LNCaP clone FGC (cell line): ENCODE measurements around the gene NTRK2.

Experiments
- DNase-seq: peaks from one replicate; pipeline ENCODE4 v3.0.0-alpha.2; 2011; ENCODE audit warnings: low read depth
- H3K4me3 ChIP-seq: 2 replicates; pipeline ENCODE4 v1.5.1; 2011; ENCODE audit warnings: mild to moderate bottlenecking, low read depth, low read length, control low read depth
- TF ChIP-seq, protein P1 (sequence below): IDR thresholded peaks from 2 replicates; pipeline ENCODE4 v1.5.1; 2012; ENCODE audit warnings: mild to moderate bottlenecking; ENCODE audit not compliant: control insufficient read depth, insufficient read depth; ENCODE audit errors: extremely low read depth

NTRK2 gene

DNA sequence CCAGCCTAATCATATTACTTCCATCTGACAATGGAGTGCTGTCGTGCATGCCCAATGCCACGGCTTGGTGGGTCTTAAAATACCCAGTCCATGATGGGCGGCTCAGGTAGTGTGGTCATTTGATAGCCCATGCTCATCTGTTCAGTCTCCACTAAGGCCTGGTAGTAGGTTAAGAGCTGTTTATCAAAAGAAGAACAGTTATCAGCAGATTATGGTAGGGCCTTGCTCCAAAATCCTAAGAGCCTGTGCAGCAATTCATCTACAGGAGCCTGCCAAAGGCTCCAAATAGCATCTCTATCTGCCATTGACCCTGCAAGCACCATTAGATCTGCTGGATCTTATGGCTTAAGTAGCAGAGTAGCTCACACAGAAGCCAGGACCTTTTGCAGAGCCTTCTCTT, 21.8 kb upstream of the NTRK2 start:
- no peak for DNase-seq
- TF ChIP-seq, protein P1, sequence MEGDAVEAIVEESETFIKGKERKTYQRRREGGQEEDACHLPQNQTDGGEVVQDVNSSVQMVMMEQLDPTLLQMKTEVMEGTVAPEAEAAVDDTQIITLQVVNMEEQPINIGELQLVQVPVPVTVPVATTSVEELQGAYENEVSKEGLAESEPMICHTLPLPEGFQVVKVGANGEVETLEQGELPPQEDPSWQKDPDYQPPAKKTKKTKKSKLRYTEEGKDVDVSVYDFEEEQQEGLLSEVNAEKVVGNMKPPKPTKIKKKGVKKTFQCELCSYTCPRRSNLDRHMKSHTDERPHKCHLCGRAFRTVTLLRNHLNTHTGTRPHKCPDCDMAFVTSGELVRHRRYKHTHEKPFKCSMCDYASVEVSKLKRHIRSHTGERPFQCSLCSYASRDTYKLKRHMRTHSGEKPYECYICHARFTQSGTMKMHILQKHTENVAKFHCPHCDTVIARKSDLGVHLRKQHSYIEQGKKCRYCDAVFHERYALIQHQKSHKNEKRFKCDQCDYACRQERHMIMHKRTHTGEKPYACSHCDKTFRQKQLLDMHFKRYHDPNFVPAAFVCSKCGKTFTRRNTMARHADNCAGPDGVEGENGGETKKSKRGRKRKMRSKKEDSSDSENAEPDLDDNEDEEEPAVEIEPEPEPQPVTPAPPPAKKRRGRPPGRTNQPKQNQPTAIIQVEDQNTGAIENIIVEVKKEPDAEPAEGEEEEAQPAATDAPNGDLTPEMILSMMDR = no peak
- no peak overlapping the region for H3K4me3 ChIP-seq

DNA sequence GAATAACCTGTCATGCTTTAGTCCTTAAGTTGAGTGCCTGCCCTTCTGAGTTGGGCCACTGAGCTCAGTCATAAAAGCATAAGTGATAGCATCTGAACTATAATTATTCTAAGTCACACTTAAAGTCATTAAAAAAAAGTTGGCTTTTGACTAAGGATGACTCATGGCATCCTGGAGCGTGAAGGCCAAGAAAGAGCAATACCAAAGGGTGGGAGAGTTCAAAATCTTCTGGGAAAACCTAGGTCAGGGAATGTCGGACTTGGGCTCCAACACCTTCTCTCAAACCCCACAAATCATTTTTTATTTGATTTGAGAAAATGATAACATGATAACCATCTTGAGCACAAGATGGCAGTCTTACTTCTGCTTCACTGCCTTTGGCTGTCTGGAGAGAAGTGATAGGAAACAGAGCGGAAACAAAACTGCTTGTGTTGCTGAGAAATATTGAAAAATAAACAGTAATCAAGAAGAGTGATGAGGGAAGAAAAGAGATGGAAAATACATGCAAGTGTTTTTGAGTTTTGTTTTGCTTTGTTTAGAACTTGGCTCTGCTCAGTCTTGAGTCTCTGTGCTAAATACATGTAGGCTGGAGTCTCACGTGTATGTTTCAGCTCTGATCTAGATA, 16.9 kb upstream of the NTRK2 start:
- no peak overlapping the region for H3K4me3 ChIP-seq
- TF ChIP-seq, protein P1 = peak; percentile 44
- DNase-seq = no peak

DNA sequence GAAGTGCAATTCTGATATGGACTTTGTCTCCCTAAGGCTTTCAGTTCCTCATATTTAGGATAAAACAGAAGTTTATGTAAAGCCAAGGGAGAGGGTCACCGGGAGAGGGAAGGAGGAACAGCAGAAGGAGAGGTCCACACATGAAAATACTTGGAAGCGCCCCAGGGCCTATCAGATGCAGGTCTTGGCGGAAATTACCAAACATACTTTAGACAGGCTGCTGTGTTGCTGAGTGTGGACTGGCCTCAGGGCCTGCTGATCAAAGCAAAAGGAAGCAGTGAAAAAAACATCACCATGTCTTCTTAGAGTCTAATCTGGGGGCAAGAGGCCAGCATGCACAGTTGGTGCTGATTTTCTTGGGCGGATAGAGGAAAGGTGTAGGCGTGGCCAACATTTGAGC, 14.1 kb upstream of the NTRK2 start:
- DNase-seq = no peak
- TF ChIP-seq, protein P1 = no peak

DNA sequence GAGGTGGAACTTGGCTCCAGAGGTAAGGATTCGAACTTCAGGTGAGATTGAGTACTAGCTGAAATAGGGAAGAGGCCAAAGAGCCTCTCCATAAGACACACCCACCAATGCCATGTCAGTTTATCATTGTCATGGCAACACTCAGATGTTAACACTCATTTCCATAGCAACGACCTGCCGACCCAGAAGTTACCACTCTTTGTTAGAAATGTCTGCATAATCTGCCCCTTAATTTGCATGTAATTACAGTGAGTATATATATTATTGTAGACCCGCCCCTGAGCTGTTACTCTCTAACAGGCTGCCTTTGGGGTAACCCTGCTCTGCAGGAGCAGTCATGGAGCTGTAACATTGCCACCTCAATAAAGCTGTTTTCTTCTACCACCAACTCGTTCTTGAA, 10.2 kb upstream of the NTRK2 start:
- TF ChIP-seq, protein P1 = no peak
- DNase-seq = no peak
- H3K4me3 ChIP-seq = no peak overlapping the region

More for the DNA sequence above, 14.1 kb upstream of the NTRK2 start:
- no peak overlapping the region for H3K4me3 ChIP-seq

DNA sequence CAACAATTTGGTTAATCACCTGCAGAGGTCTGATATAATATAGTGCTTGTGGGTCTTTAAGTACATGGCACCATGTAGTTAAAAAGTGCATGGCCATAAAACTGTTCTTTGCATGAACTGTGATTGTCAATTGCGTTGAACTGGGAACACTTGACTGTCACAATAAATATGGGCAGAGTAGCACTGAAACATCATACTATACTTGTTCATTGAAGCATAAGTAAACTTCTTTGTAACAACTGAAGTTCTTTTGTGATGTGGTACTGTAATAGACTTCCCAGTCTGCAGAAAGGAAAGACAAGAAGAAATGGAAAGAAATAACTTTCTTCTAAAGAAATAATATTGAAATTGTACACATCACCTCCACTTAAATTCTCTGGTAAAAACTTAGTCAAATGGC, 9.8 kb upstream of the NTRK2 start:
- DNase-seq = no peak
- TF ChIP-seq, protein P1 = no peak
- no peak overlapping the region for H3K4me3 ChIP-seq

DNA sequence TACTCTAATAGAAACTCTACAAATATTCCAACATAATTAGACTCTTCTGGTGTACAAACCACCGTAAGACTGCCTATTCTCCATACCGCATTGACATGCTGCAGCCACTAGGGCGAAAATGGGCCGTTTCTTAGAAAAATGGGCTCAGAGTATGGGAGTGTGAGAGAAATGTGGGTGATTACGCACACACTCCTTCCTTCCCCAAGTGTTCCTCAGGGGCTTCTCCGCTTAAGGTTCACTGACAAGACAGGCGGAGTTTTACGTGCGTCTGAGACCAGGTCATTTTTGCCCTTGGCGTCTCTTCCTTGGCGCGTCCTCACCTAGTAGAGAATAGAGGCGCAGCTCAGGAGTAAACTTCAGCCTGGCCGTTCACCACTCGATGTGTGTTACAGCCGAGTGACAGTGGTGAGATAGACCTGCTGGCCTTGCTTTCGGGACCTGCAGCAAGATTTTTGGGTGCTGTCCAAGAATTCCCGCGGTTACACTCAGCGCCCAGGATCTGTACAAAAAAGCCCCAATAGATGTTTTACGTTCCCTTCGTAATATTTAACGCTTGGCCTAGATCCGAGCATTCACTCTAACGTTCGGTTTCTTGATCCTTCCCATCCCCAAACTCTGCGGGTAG, 1.8 kb upstream of the NTRK2 start:
- TF ChIP-seq, protein P1 = no peak

More for the DNA sequence above, 1.8 kb upstream of the NTRK2 start:
- peak overlapping the region; percentile 46; the same call in 1 of the 2 replicates for H3K4me3 ChIP-seq
- no peak for DNase-seq
